ENCODE measurements around the gene IGFL4. TPM values are rescaled to one million over a fixed set of nuclear protein-coding genes. Genes with fewer than 3 reads are reported as not detected.

Gene IGFL4
- polyA plus RNA-seq, 3 donors: not detected

DNA sequence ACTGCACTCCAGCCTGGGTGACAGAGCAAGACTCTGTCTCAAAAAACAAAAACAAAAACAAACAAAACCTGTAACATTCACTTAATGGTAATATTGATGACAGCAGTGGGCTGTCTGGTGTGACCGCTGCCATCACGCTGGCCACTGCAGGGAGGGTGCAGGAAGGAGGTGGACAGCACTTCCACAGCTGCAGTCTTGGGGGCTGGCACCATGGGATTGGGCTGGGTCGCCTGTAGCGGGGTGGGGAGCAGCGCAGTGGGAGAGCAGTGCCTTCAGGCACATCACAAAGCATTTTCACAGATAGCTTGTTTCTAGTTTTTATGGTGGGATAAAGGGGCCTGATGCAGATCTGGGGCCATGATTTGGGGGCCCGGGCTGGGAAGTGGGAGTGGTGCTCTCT lies 5.3 kb downstream of the IGFL4 start:
- H3K4me1 Mint-ChIP-seq: no peaks in the 10 kb centered on the region
- Histone ChIP-seq H3K27ac (ENCODE audit: low read depth in 1 of 2, low read length in 2 of 2) (no peak overlapping the region), H3K4me1 (ENCODE audit: control insufficient read depth in 1 of 2, insufficient read depth in 2 of 2, low read length in 2 of 2) (no peaks in the 10 kb centered on the region), H3K27me3 (ENCODE audit: control insufficient read depth in 2 of 2, insufficient read depth in 2 of 2, low read length in 2 of 2) (peaks cover 0 to 7% of the 10 kb centered on the region in 2 donors), H3K79me2 (ENCODE audit: insufficient read depth, low read length) (no peaks in the 10 kb centered on the region), H3K4me2 (replicated peaks; ENCODE audit: extremely low read depth, low read length, poor library complexity, severe bottlenecking) (no peak overlapping the region), H2AFZ (ENCODE audit: insufficient read depth, low read depth, low read length, poor library complexity, severe bottlenecking) (no peak overlapping the region), H3K36me3 (replicated peaks in 1 of 2; ENCODE audit: control insufficient read depth in 1 of 2, insufficient read depth in 2 of 2, low read length in 2 of 2) (no peaks in the 10 kb centered on the region), H3K9me3 (replicated peaks in 1 of 2; ENCODE audit: control insufficient read depth in 1 of 2, insufficient read depth in 1 of 2, low read length in 2 of 2) (peaks cover 0 to 12% of the 10 kb centered on the region in 2 donors), H3K4me3 (replicated peaks in 1 of 3; ENCODE audit: low read depth in 2 of 3, low read length in 3 of 3) (no peak overlapping the region), H4K20me1 (ENCODE audit: insufficient read depth, low read length) (no peaks in the 10 kb centered on the region), H3K9ac (ENCODE audit: insufficient read depth, low read length, poor library complexity, severe bottlenecking) (no peak overlapping the region)
- no peak for DNase-seq
- TF ChIP-seq, protein P1, sequence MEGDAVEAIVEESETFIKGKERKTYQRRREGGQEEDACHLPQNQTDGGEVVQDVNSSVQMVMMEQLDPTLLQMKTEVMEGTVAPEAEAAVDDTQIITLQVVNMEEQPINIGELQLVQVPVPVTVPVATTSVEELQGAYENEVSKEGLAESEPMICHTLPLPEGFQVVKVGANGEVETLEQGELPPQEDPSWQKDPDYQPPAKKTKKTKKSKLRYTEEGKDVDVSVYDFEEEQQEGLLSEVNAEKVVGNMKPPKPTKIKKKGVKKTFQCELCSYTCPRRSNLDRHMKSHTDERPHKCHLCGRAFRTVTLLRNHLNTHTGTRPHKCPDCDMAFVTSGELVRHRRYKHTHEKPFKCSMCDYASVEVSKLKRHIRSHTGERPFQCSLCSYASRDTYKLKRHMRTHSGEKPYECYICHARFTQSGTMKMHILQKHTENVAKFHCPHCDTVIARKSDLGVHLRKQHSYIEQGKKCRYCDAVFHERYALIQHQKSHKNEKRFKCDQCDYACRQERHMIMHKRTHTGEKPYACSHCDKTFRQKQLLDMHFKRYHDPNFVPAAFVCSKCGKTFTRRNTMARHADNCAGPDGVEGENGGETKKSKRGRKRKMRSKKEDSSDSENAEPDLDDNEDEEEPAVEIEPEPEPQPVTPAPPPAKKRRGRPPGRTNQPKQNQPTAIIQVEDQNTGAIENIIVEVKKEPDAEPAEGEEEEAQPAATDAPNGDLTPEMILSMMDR (IDR thresholded peaks at IDR 0.05): no peak
- H3K36me3 Mint-ChIP-seq: no peaks in the 10 kb centered on the region
- H3K4me3 Mint-ChIP-seq: no peak overlapping the region
- WGBS (ENCODE audit: insufficient coverage): 79% methylated on average over 4 of the region's 6 CpGs
- peaks cover 13 to 46% (median 24%) of the 10 kb centered on the region in 3 donors for H3K27me3 Mint-ChIP-seq (ENCODE audit: low read depth in 3 of 3)
- no peak overlapping the region for H3K27ac Mint-ChIP-seq
- intact Hi-C loops (cut with micrococcal nuclease): no loop called here
- peaks cover 0 to 14% (median 8%) of the 10 kb centered on the region in 7 donors for H3K9me3 Mint-ChIP-seq

DNA sequence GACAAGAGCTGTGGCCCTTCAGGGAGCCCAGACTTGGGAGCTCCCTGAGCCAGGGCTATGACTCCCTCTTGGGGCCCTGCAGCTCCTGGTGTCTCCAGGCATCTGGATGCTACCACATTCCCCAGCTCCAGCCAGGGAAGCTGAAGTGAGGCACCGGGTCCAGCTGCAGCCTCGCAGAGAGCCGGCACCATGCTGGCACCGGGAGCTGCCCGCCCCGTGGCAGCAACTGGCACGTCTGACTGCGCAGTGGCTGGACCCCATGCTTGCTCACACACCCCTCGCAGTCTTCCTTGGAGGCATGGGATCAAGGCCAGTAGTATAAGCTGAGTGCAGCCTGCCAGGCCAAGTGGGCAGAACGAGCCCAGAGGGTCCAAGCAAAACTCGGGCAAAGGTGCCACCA lies 7.4 kb downstream of the IGFL4 start:
- H3K27me3 ChIP-seq (ENCODE audit: control insufficient read depth in 2 of 2, insufficient read depth in 2 of 2, low read length in 2 of 2): peaks cover 0 to 5% of the 10 kb centered on the region in 2 donors
- DNase-seq: no peak
- 90% methylated on average over 11 of the region's 11 CpGs for WGBS (ENCODE audit: insufficient coverage)

More for the DNA sequence above, 7.4 kb downstream of the IGFL4 start:
- H3K79me2 ChIP-seq (ENCODE audit: insufficient read depth, low read length): no peaks in the 10 kb centered on the region
- H4K20me1 ChIP-seq (ENCODE audit: insufficient read depth, low read length): no peaks in the 10 kb centered on the region
- H3K9ac ChIP-seq (ENCODE audit: insufficient read depth, low read length, poor library complexity, severe bottlenecking): no peak overlapping the region
- H3K4me3 Mint-ChIP-seq: no peak overlapping the region
- TF ChIP-seq, protein P1 (IDR thresholded peaks at IDR 0.05): no peak
- H3K27ac ChIP-seq (ENCODE audit: low read depth in 1 of 2, low read length in 2 of 2): no peak overlapping the region
- no peaks in the 10 kb centered on the region for H3K36me3 Mint-ChIP-seq
- H3K27me3 Mint-ChIP-seq (ENCODE audit: low read depth in 3 of 3): peaks cover 19 to 55% (median 26%) of the 10 kb centered on the region in 3 donors
- H3K36me3 ChIP-seq (replicated peaks in 1 of 2; ENCODE audit: control insufficient read depth in 1 of 2, insufficient read depth in 2 of 2, low read length in 2 of 2): no peaks in the 10 kb centered on the region
- H2AFZ ChIP-seq (ENCODE audit: insufficient read depth, low read depth, low read length, poor library complexity, severe bottlenecking): no peak overlapping the region
- H3K4me1 ChIP-seq (ENCODE audit: control insufficient read depth in 1 of 2, insufficient read depth in 2 of 2, low read length in 2 of 2): no peaks in the 10 kb centered on the region
- peaks cover 0 to 14% (median 5%) of the 10 kb centered on the region in 7 donors for H3K9me3 Mint-ChIP-seq
- peaks cover 0 to 12% of the 10 kb centered on the region in 2 donors for H3K9me3 ChIP-seq (replicated peaks in 1 of 2; ENCODE audit: control insufficient read depth in 1 of 2, insufficient read depth in 1 of 2, low read length in 2 of 2)
- intact Hi-C loops (cut with micrococcal nuclease): no loop called here
- H3K4me1 Mint-ChIP-seq: peaks cover 1% of the 10 kb centered on the region
- no peak overlapping the region for H3K4me2 ChIP-seq (replicated peaks; ENCODE audit: extremely low read depth, low read length, poor library complexity, severe bottlenecking)
- H3K4me3 ChIP-seq (replicated peaks in 1 of 3; ENCODE audit: low read depth in 2 of 3, low read length in 3 of 3): no peak overlapping the region
- H3K27ac Mint-ChIP-seq: no peak overlapping the region
